Measurements from ENCODE around the gene RAI14.

RAI14 gene

GRCh38 chr5:34881246-34881645 lies 225.1 kb downstream of the RAI14 start:
- TF ChIP-seq, protein P1, sequence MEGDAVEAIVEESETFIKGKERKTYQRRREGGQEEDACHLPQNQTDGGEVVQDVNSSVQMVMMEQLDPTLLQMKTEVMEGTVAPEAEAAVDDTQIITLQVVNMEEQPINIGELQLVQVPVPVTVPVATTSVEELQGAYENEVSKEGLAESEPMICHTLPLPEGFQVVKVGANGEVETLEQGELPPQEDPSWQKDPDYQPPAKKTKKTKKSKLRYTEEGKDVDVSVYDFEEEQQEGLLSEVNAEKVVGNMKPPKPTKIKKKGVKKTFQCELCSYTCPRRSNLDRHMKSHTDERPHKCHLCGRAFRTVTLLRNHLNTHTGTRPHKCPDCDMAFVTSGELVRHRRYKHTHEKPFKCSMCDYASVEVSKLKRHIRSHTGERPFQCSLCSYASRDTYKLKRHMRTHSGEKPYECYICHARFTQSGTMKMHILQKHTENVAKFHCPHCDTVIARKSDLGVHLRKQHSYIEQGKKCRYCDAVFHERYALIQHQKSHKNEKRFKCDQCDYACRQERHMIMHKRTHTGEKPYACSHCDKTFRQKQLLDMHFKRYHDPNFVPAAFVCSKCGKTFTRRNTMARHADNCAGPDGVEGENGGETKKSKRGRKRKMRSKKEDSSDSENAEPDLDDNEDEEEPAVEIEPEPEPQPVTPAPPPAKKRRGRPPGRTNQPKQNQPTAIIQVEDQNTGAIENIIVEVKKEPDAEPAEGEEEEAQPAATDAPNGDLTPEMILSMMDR (IDR thresholded peaks at IDR 0.05): no peak
- no peak for TF ChIP-seq ZFX (IDR thresholded peaks at IDR 0.05; ENCODE audit: borderline replicate concordance)
- no peak overlapping the region for H3K27ac ChIP-seq
